GM19025 (cell line): Measurements from ENCODE around the gene MTCL1.

Experiments used
- ATAC-seq: cut with Tn5 transposase; IDR thresholded peaks from one replicate; pipeline ENCODE4 v1.9.1; 2021; ENCODE audit warnings: mild to moderate bottlenecking, low read depth, moderate library complexity; ENCODE audit not compliant: unreplicated experiment

Gene MTCL1

GRCh38 chr18:8851659-8852058 lies 146.3 kb downstream of the MTCL1 start:
- ATAC-seq, result no peak

GRCh38 chr18:8854550-8854949 lies 149.2 kb downstream of the MTCL1 start:
- no peak for ATAC-seq

DNA sequence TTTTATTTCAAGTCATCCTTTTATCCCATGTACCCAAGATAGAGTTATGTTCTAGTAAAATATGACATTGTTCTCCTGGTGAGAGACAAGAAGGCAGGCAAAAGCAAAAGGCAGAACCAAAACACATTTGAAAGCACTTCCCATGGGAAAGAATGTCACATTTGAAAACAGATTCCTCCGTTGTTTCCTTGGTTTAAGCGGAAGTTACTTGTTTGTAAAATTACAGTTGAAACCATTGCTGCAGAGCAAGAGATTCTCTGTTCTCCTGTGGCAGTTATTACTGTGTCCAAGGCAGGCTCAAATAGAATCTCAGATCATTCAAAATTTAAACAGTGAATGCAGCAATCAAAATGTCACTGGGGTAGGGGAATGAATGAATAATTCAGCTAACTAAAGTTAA lies 149.6 kb downstream of the MTCL1 start:
- ATAC-seq, result no peak

GRCh38 chr18:8856212-8856611 lies 150.9 kb downstream of the MTCL1 start:
- ATAC-seq, result no peak

- no peak for ATAC-seq
Measured at GRCh38 chr18:8856769-8857393, 151.5 kb downstream of the MTCL1 start.

GRCh38 chr18:8857806-8858205 lies 152.4 kb downstream of the MTCL1 start:
- ATAC-seq, result no peak

DNA sequence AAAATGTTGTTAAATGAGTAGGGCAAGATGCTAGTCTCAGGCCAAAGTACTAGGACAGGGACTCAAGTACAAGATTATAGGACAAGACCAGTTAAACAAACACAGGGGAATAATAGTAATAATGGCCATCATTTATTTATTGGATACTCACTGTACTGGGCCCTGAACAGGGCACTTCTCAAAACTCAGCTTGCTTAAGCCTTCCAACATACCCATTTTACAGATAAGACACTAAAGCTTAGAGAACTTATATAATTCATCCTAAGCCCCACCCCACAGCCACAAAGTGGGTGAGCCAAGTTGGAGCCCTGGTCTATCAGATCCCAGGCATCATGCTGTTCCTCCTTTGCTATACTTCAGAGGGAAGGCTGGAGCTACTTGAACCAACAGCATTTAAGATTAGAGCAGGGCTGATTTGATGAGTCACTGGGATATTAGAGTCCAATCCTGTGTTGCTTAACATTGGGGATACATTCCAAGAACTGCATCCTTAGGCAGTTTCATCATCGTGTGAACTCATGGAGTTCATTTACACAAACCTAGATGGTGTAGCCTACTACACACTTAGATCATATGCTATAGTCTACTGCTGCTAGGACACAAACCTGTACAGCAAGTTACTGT lies 153.6 kb downstream of the MTCL1 start:
- ATAC-seq, result no peak

GRCh38 chr18:8860845-8861642 lies 155.7 kb downstream of the MTCL1 start:
- ATAC-seq, result no peak

GRCh38 chr18:8863427-8863826 lies 158.1 kb downstream of the MTCL1 start:
- ATAC-seq, result no peak

DNA sequence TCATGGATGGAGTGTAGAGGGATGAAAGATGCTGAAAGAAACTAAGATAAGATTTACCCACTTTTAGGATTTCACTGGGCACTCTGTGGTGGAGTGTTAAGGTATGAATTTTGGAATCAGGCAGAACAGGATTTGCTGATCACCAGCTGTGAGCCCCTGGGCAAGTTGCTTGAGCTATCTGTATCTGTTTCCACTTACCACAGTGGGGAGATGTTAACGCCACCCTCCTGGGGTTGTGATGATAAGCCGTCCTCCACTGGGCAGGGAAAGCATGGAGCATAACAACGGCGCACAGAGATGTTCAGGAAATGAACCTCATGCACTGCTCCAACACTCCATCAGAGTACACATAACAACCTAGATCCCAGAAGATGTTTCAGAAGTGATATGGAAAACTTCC lies 160.6 kb downstream of the MTCL1 start:
- ATAC-seq, result no peak

DNA sequence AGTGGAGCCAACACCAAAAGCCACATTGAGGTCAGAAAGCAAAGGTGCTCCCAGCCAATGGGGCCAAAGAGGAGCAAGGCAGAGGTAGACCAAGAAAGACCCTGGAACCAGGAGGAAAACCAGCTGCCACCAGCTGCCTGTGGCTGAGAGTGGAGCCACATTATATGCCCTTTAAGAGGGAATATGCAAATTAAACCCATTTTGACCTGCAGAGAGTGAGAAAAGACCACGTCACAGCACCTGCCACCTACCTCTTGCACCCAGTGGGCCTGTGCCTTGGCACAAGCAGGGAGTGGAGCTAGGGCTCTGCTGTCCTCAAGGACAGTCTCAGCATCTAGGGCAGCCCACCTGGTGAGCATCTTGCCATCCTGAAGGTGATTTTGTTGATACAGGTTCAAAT lies 161.3 kb downstream of the MTCL1 start:
- ATAC-seq, result no peak

GRCh38 chr18:8868276-8868675 lies 162.9 kb downstream of the MTCL1 start:
- ATAC-seq, result no peak

DNA sequence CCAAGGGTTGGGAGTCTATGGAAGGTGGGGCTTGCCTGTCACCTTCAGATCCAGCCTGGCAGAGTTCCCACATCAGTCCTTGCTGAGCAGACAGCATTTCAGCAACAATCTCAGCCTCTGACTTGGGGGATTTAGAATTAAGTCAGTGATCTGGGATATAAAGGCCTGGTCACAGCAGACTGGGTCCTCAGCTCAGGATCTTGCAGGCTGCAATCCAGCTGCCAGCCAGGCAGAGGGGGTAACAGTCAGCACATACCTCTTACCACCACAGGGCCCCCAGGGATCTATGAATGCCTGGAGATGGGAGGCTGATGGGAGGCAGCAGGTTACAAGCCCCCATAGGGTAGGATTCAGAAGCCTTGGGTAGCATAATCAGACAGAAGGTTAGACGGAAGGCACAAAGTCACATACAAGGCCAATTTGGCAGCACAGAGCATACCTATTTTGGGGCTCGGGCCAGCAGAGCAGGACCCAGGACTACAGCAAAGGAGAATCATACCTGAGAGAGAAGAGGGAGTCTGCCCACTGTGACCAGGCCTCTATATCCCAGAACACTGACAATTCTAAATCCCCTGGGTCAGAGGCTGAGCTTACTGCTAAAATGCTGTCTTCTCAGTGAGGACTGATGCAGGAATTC lies 163.5 kb downstream of the MTCL1 start:
- ATAC-seq, result no peak

DNA sequence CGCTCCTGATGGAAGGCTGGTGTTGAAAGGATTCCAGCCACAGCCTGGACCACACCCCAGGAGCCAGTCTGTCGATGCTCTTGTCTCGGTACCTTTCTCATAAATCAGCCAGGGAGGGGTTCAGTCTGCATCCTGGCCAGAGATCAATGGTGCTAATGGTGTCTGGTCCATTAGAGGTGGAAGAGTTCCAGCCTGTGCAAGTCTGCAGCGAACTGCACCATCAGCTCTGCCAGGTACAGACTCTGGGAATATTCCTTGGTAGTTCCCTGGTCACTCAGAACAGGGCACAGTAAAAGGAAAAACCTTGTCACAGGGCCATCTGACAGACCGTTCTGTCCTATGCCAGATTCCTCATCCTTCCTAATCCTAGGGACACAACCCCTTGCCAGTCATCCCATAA lies 164.3 kb downstream of the MTCL1 start:
- no peak for ATAC-seq

DNA sequence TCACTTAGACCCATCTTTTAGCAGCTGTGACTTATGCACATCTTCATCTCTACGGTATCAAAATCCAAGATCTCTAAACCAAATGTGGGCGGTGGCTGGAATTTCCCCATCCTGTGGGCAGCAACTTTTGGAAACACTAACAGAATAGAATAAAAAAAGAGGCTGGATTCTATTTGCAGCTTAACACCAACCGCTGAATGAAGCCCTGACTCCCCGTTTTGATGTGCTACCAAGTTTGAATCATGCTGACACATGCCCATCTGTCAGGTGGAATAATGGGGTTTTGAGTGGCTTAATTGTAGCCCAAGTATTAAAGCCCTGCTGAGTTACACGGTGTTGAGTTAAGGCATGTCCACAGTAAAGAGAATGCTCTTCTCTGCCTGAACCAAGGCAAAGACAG lies 165.2 kb downstream of the MTCL1 start:
- ATAC-seq, result no peak

- ATAC-seq, result no peak
Measured at GRCh38 chr18:8871489-8871888, 166.1 kb downstream of the MTCL1 start.

- no peak for ATAC-seq
Measured at GRCh38 chr18:8874872-8875271, 169.5 kb downstream of the MTCL1 start.

GRCh38 chr18:8876887-8877286 lies 171.5 kb downstream of the MTCL1 start:
- ATAC-seq, result no peak

GRCh38 chr18:8881103-8881502 lies 175.7 kb downstream of the MTCL1 start:
- no peak for ATAC-seq
